Neutrophil (primary cell): ENCODE measurements around the gene C15orf39.
"Not testable (repeated sequence)": the region's sequence is repeated elsewhere in the genome, so short reads cannot be mapped to it uniquely, and the experiment has no call there.

Experiments
- H3K27ac ChIP-seq: fragments of 200-600 bp; sonication (generic); 2 replicates; pipeline ENCODE4 v1.5.1; 2016; ENCODE audit warnings: mild to moderate bottlenecking, moderate library complexity
- H3K27me3 ChIP-seq: fragments of 200-600 bp; sonication (generic); 2 replicates; pipeline ENCODE4 v1.6.0; 2016; ENCODE audit warnings: mild to moderate bottlenecking
- H3K36me3 ChIP-seq: fragments of 200-600 bp; sonication (generic); 2 replicates; pipeline ENCODE4 v1.5.1; 2017
- H3K4me1 ChIP-seq, 2 experiments: fragments of 200-600 bp in 1 of 2; sonication (generic) in 1 of 2; 1 replicate in 1 of 2; 2 replicates in 1 of 2; pipeline versions ENCODE4 v1.5.1 to v1.6.1; 2013 to 2016; ENCODE audit warnings: low read depth in 1 of 2, low read length in 1 of 2, mild to moderate bottlenecking in 1 of 2, moderate library complexity in 1 of 2; ENCODE audit not compliant: control insufficient read depth in 1 of 2, insufficient read depth in 1 of 2
- H3K4me3 ChIP-seq, 2 experiments: fragments of 200-600 bp in 1 of 2; sonication (generic) in 1 of 2; 1 replicate in 1 of 2; 2 replicates in 1 of 2; pipeline ENCODE4 v1.5.1; 2013 to 2016; ENCODE audit warnings: low read depth in 1 of 2, low read length in 1 of 2, mild to moderate bottlenecking in 1 of 2, moderate library complexity in 1 of 2
- H3K9me3 ChIP-seq: fragments of 200-600 bp; sonication (generic); 2 replicates; pipeline ENCODE4 v1.5.1; 2016
- TF ChIP-seq, protein P1 (sequence below): fragments of 200-600 bp; sonication (generic); IDR thresholded peaks from 2 replicates; pipeline ENCODE4 v1.5.1; 2016; ENCODE audit warnings: antibody characterized with exemption

Gene C15orf39

DNA sequence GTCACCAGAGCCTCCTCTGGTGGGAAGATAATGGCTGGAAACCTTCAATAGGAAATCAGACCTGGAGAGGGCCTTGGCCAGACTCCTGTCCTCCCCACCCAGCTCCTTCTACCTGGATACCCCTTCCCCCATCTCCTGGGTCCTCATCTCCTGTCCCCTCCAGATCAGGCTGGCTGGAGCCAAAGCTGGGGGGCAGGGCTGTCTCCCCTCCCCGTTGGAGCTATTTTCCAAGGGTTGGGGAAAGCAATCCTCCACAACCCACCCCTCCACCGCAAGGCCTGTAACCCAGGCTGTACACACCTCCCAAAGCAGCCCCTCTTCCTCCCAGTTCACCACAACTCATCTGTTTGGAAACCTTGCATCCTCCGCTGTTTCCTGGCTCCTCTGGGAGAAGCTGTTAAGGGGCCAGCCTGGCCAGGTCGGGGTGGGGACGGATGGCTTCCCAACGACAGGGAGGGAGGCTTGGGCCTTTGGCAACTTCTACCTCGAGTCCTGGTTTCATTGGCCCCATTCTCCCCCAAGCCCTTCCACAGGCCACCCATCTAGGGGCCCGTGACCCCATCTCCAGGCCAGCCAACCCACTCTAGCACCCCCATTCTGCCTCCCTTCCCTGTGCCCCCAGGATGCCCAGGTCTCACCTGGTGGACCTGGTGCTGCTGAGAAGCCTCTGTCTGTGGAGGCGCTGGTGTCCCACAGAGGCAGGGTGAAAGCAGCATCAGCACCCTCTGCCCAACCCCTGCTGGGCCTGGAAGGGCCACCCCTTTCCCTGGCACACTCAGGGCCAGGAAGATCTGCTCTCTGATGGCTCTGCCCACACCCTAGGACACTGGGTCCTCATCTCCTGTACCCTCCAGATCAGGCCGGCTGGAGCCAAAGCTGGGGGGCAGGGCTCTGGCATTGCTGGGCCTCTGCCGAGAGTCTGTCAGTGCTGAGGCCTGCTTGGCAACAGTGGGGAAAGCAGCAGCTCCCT is 34.4 kb downstream of the C15orf39 start:
- H3K9me3 ChIP-seq, result no peaks in the 10 kb centered on the region
- no peaks in the 10 kb centered on the region for H3K4me1 ChIP-seq
- TF ChIP-seq, protein P1, sequence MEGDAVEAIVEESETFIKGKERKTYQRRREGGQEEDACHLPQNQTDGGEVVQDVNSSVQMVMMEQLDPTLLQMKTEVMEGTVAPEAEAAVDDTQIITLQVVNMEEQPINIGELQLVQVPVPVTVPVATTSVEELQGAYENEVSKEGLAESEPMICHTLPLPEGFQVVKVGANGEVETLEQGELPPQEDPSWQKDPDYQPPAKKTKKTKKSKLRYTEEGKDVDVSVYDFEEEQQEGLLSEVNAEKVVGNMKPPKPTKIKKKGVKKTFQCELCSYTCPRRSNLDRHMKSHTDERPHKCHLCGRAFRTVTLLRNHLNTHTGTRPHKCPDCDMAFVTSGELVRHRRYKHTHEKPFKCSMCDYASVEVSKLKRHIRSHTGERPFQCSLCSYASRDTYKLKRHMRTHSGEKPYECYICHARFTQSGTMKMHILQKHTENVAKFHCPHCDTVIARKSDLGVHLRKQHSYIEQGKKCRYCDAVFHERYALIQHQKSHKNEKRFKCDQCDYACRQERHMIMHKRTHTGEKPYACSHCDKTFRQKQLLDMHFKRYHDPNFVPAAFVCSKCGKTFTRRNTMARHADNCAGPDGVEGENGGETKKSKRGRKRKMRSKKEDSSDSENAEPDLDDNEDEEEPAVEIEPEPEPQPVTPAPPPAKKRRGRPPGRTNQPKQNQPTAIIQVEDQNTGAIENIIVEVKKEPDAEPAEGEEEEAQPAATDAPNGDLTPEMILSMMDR, result no peak
- H3K27ac ChIP-seq, result no peak overlapping the region
- no peaks in the 10 kb centered on the region for H3K36me3 ChIP-seq
- peaks cover 15% of the 10 kb centered on the region for H3K27me3 ChIP-seq
- no peak overlapping the region for H3K4me3 ChIP-seq

DNA sequence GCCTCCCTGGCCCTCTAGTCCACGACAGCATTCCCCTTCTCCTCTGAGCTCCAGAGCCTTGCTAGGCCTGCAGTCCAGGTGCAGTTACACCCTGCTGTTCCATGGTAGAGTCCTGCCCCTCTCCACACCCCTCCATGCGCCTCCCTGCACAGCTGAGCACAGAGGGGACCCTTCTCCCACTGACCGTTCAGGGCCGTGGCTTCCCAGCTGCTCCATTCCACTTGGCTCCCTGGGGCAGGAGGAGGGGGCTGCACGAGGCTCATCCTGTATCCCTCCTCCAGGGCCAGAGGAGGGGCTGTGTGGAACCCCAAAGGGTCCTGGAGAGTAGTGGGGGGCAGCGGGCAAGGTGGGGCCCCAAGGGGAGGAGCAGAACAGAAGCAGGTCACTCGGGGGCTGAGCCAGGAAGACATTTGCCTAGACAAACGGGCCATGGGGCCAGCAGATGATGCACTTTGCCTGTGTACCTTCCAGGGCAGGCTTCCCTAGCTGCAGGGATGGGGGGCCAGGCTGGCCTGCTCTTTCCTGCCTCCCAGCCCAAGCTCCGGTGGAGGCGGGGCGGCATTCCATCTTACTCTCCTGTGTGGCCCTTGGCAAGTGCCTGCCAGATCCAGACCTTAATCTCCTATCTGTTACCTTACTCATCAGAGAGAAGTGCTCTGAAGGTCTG is 35.8 kb downstream of the C15orf39 start:
- TF ChIP-seq, protein P1, result no peak
- Histone ChIP-seq H3K4me3 (no peak overlapping the region), H3K9me3 (no peaks in the 10 kb centered on the region), H3K27me3 (peaks cover 18% of the 10 kb centered on the region), H3K27ac (no peak overlapping the region), H3K36me3 (no peaks in the 10 kb centered on the region), H3K4me1 (no peaks in the 10 kb centered on the region)

DNA sequence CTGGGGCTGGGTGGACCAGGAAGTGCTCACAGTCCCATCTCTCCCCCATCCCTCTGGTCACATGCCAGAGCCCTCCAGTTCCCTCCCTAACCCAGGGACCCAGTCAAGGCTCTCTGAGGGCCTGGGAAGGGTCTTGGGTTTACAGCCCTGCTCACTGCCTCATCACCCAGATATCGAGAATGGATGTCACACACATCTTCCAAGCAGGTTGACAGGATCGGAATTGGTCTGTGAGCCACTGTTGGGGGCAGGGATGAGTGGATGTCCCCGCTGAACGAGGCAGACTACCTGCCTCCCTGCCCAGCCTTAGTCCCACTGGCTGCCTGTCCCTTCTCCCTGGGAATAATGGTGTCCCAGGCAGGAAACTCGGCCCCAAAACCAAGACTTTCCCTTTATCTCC is 36.5 kb downstream of the C15orf39 start:
- H3K4me1 ChIP-seq, result no peaks in the 10 kb centered on the region
- no peaks in the 10 kb centered on the region for H3K36me3 ChIP-seq
- H3K9me3 ChIP-seq, result no peaks in the 10 kb centered on the region
- H3K4me3 ChIP-seq, result no peak overlapping the region
- TF ChIP-seq, protein P1, result no peak
- H3K27me3 ChIP-seq, result peaks cover 18% of the 10 kb centered on the region
- no peak overlapping the region for H3K27ac ChIP-seq

DNA sequence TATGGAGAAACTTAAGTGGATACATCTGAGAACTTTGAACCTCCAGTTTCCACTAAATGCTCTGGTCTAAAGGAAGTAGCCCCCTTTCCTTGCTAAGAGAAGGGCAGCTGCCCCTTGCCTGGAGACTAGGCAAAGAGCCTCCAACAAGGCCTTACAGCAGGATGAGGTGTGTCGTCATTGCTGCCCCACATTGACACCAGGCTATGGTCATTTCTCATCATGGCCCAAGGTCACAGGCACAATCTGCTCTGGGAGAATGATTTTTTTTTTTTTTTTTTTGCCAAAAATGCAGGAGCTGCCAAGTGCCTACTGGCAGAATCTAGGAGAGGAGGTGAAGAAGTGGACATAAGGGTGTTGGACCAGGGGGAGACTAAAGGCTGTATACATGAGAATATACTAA is 44.1 kb downstream of the C15orf39 start:
- not testable (repeated sequence) for H3K4me3 ChIP-seq, H3K9me3 ChIP-seq, H3K27ac ChIP-seq, H3K36me3 ChIP-seq, H3K4me1 ChIP-seq
- peaks cover 21% of the 10 kb centered on the region for H3K27me3 ChIP-seq

DNA sequence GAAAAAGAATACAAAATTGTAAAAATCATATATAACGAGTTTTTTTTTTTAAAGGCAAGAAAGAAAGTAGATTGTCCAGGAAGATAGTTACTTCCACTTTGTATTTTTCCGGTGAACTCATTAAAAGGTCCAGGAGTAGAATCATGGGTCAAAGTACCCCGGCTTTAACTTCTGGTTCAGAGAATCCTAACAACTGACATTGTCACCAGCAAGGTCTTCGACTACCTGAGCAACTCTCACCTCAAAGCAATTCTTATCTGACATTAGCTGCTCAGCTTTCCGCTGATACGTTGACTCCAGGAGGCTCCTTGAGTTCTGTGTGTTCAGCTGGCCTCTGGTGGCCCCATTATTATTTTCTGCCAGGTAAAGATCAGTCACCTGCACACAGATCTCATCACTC is 47.3 kb downstream of the C15orf39 start:
- not testable (repeated sequence) for H3K9me3 ChIP-seq, H3K4me1 ChIP-seq, H3K27ac ChIP-seq, H3K4me3 ChIP-seq, H3K36me3 ChIP-seq
- H3K27me3 ChIP-seq, result peaks cover 23% of the 10 kb centered on the region

DNA sequence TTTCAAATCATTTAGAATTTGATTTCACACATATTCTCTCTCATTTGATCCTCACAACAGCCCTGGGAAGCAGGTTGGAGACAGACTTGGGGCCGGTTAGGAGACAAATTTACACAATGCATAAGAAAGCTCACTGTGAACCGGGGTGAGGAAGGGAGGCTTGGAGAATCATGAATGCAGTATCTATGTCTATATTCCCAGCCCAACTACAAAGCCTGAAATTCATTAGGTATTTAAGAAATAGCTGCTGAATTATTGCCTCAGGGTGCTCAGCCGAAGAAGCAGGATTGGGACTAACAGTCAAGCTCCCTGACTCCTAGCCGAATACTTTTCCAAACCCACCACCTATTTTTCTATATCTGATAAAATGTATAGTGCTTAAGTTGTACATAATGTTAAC is 48.0 kb downstream of the C15orf39 start:
- Histone ChIP-seq H3K36me3 (no peaks in the 10 kb centered on the region), H3K9me3 (no peaks in the 10 kb centered on the region), H3K27ac (no peak overlapping the region), H3K4me1 (no peaks in the 10 kb centered on the region), H3K27me3 (peaks cover 23% of the 10 kb centered on the region), H3K4me3 (no peak overlapping the region)
- TF ChIP-seq, protein P1, result no peak

DNA sequence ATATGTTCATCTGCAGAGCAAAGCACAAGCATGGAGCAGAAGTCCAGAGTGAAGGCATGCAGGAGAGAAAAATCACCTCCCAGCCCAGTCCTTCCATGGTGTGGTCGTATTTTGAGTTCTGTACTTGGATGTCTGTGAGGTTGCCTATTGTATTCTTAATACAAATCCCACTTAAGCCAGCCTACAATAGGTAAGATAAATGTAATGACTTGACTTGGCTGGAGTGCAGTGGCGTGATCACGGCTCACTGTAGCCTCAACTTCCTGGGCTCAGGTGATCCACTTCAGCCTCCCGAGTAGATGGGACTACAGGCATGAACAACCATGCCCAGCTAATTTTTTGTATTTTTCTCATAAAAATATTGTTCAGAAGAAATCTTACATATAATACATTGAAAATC is 49.7 kb downstream of the C15orf39 start:
- H3K4me3 ChIP-seq, H3K36me3 ChIP-seq, H3K27ac ChIP-seq, H3K9me3 ChIP-seq, H3K4me1 ChIP-seq: not testable (repeated sequence)
- H3K27me3 ChIP-seq, result peaks cover 23% of the 10 kb centered on the region

DNA sequence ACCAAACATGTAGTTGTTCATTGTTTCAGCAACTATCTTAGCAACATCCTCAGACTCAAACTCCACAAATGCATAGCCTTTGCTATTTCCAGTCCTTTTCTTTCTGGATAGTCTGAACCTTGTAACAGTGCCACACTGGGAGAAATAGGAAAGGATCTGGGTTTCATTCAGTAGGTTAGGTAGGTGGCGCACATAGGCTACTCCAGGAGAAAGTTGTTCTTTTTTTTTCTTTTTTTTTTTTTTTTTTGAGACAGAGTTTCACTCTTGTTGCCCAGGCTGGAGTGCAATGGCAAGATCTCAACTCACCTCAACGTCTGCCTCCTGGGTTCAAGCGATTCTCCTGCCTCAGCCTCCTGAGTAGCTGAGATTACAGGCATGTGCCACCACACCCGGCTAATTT is 50.6 kb downstream of the C15orf39 start:
- peaks cover 23% of the 10 kb centered on the region for H3K27me3 ChIP-seq
- H3K4me3 ChIP-seq, H3K27ac ChIP-seq, H3K9me3 ChIP-seq, H3K4me1 ChIP-seq, H3K36me3 ChIP-seq: not testable (repeated sequence)

DNA sequence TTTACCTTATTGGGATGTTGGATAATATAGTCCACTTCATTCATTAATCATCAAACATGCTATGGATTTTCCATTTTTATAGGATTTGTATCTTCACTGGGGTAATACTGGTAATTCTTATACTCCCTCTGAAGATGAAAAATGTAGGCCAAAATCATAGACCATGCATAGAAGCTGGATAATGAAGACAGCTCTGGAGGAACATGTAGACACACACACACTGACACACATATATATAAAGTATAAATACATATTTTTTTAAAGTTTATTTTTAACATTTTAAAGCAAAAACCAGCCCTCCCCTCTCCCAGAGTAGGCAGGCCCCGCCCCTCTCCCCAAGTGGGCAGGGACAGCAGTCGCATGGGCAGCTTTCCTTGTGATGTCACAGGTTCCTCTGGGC is 56.4 kb downstream of the C15orf39 start, which contains the start of gene GOLGA6C:
TSS of gene GOLGA6C (plus strand) at position 301 of the 400 bp plus-strand sequence. CDS start 265 bp downstream, outside the sequence.
- not testable (repeated sequence) for H3K4me1 ChIP-seq, H3K36me3 ChIP-seq, H3K9me3 ChIP-seq, H3K4me3 ChIP-seq, H3K27me3 ChIP-seq, H3K27ac ChIP-seq
